B cell (primary cell): ENCODE measurements around the gene HELB.

Experiments
- CTCF ChIP-seq: fragments of 200-600 bp; IDR thresholded peaks from one replicate; pipeline ENCODE4 v1.8.0; 2022; ENCODE audit warnings: antibody characterized with exemption, mild to moderate bottlenecking
- EZH2 ChIP-seq: IDR thresholded peaks from 2 replicates; pipeline ENCODE4 v1.6.1; 2012; ENCODE audit warnings: borderline replicate concordance, low read depth, mild to moderate bottlenecking, moderate library complexity, low read length; ENCODE audit not compliant: insufficient read depth, poor library complexity, severe bottlenecking

GRCh38 chr12:66329941-66330340 lies 27.6 kb downstream of the HELB start:
- no peak for TF ChIP-seq CTCF
- TF ChIP-seq EZH2, result no peak
